Nephron progenitor cell (in vitro differentiated cells): ENCODE data around the gene C1orf115.

Source experiments
- DNase-seq: peaks from one replicate; pipeline ENCODE4 v3.0.0; 2021
- H3K27ac Mint-ChIP-seq: 2 replicates; pipeline ENCODE4 v1.8.0; 2021; ENCODE audit warnings: mild to moderate bottlenecking, moderate library complexity, mixed read lengths
- H3K27me3 Mint-ChIP-seq: 2 replicates; pipeline ENCODE4 v1.8.0; 2021; ENCODE audit warnings: mild to moderate bottlenecking, low read depth, mixed read lengths; ENCODE audit not compliant: poor library complexity
- H3K36me3 Mint-ChIP-seq: 2 replicates; pipeline ENCODE4 v1.8.0; 2021; ENCODE audit warnings: low read depth, mixed read lengths
- H3K4me1 Mint-ChIP-seq: 2 replicates; pipeline ENCODE4 v1.8.0; 2021; ENCODE audit warnings: mixed read lengths
- H3K4me3 Mint-ChIP-seq: 2 replicates; pipeline ENCODE4 v1.8.0; 2021; ENCODE audit warnings: mild to moderate bottlenecking, moderate library complexity, mixed read lengths
- H3K9me3 Mint-ChIP-seq: 2 replicates; pipeline ENCODE4 v1.8.0; 2021; ENCODE audit warnings: mild to moderate bottlenecking, moderate library complexity, mixed read lengths
- TF ChIP-seq, protein P1 (sequence below): fragments of 200-600 bp; sonication (generic); IDR thresholded peaks from 2 replicates; pipeline ENCODE4 v1.5.0; 2021; ENCODE audit warnings: antibody characterized with exemption

C1orf115 gene

DNA sequence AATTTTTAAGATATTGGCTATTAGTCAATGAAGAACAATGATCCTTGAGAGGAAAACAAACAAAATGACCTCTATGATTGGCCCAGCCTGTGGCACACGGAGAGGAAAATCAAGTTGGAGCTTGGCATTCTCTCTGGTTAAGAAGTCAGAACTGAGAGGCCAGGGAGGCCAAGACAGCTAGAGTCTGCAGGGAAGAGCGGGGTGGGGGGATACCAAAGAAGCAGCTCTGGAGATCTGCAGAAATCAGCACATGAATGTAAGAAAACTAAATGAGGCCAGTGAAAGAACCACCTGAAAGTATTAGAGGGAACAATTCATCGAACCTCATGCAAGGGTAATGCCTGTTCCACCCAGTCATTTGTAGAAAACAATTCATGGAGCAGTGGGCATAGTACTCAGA, 23.8 kb upstream of the C1orf115 start:
- no peaks in the 10 kb centered on the region for H3K4me1 Mint-ChIP-seq
- DNase-seq: no peak
- H3K27me3 Mint-ChIP-seq: peaks cover 4% of the 10 kb centered on the region
- peaks cover 12% of the 10 kb centered on the region for H3K36me3 Mint-ChIP-seq
- no peak overlapping the region for H3K4me3 Mint-ChIP-seq
- H3K27ac Mint-ChIP-seq: no peak overlapping the region
- TF ChIP-seq, protein P1, sequence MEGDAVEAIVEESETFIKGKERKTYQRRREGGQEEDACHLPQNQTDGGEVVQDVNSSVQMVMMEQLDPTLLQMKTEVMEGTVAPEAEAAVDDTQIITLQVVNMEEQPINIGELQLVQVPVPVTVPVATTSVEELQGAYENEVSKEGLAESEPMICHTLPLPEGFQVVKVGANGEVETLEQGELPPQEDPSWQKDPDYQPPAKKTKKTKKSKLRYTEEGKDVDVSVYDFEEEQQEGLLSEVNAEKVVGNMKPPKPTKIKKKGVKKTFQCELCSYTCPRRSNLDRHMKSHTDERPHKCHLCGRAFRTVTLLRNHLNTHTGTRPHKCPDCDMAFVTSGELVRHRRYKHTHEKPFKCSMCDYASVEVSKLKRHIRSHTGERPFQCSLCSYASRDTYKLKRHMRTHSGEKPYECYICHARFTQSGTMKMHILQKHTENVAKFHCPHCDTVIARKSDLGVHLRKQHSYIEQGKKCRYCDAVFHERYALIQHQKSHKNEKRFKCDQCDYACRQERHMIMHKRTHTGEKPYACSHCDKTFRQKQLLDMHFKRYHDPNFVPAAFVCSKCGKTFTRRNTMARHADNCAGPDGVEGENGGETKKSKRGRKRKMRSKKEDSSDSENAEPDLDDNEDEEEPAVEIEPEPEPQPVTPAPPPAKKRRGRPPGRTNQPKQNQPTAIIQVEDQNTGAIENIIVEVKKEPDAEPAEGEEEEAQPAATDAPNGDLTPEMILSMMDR: no peak
- peaks cover 14% of the 10 kb centered on the region for H3K9me3 Mint-ChIP-seq

DNA sequence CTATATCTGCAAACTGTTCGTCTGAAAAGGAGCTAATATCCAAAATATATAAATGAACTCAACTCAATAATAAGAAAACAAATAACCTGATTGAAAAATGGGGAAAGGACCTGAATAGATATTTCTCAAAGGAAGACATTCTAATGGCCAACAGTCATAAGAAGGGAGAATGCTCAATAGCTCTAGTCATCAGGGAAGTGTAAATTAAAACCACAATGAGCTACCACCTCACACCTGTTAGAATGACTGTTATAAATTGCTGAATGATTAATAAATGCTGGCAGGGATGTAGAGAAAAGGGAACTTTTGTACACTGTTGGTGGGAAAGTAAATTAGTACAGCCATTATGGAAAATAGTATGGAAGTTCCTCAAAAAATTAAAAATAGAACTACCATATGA, 21.2 kb upstream of the C1orf115 start:
- DNase-seq: no peak
- Mint-ChIP-seq H3K36me3 (peaks cover 6% of the 10 kb centered on the region), H3K27ac (no peak overlapping the region), H3K4me3 (no peak overlapping the region), H3K27me3 (peaks cover 7% of the 10 kb centered on the region), H3K9me3 (peaks cover 14% of the 10 kb centered on the region), H3K4me1 (no peaks in the 10 kb centered on the region)
- TF ChIP-seq, protein P1: no peak

DNA sequence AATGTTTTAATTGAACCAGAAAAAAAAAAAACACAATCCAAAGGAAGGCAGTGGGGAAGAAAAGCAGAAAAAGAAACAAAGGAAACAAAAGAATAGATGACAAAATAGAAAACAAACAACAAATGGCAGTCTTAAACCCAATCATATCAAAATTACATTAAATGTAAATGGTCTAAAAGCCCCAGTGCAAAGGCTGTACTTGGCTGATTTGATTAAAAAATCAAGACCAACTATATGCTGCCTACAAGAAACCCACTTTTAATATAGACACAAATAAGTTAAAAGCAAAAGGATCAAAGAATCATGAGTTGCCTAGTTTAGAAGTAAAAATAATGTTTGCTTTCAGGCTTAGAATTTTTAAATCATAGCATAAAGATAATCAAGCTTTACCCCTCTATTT, 19.8 kb upstream of the C1orf115 start:
- TF ChIP-seq, protein P1: no peak
- Mint-ChIP-seq H3K4me3 (no peak overlapping the region), H3K27me3 (peaks cover 7% of the 10 kb centered on the region), H3K9me3 (peaks cover 14% of the 10 kb centered on the region), H3K4me1 (no peaks in the 10 kb centered on the region), H3K36me3 (no peaks in the 10 kb centered on the region), H3K27ac (no peak overlapping the region)
- no peak for DNase-seq

DNA sequence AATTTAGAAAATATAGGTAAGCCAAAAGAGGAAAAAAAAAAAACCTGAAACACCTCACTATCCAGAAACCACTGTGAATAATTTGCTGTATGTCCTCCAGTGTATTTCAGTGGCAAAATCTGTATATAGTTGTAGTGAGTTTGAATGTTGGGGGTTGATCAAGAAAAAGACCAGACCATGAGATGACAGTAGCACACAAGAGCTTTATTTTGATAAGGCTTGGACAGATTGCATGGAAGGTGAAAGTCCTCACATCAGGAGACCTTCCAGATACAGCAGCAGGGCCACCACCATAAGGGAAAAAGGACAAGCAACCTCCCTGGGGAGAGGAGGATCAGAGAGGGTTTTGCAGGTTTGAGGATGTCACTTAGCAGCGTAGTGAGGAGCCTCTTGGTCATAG, 16.2 kb upstream of the C1orf115 start:
- Mint-ChIP-seq H3K4me3 (no peak overlapping the region), H3K36me3 (no peaks in the 10 kb centered on the region), H3K27me3 (peaks cover 16% of the 10 kb centered on the region), H3K4me1 (no peaks in the 10 kb centered on the region), H3K9me3 (peaks cover 14% of the 10 kb centered on the region), H3K27ac (no peak overlapping the region)
- TF ChIP-seq, protein P1: no peak
- no peak for DNase-seq

DNA sequence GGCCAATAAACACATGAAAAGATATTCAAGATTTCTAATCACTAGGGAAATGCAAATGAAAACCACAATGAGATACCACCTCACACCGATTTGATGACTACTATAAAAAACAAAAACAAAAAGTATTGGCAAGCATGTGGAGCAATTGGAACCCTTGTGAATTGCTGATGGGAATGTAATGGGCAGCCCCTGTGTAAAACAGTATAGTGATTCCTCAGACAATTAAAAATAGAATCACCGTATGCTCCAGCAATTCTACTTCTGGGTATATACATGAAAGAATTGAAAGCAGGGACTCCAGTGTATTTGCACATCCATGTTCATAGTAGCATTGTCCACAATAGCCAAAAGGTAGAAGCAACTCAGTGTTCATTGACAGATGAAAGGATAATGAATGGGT, 12.9 kb upstream of the C1orf115 start:
- no peaks in the 10 kb centered on the region for H3K9me3 Mint-ChIP-seq
- H3K27me3 Mint-ChIP-seq: peaks cover 16% of the 10 kb centered on the region
- DNase-seq: no peak
- no peak overlapping the region for H3K27ac Mint-ChIP-seq
- no peaks in the 10 kb centered on the region for H3K4me1 Mint-ChIP-seq
- H3K4me3 Mint-ChIP-seq: no peak overlapping the region
- TF ChIP-seq, protein P1: no peak
- H3K36me3 Mint-ChIP-seq: no peaks in the 10 kb centered on the region

DNA sequence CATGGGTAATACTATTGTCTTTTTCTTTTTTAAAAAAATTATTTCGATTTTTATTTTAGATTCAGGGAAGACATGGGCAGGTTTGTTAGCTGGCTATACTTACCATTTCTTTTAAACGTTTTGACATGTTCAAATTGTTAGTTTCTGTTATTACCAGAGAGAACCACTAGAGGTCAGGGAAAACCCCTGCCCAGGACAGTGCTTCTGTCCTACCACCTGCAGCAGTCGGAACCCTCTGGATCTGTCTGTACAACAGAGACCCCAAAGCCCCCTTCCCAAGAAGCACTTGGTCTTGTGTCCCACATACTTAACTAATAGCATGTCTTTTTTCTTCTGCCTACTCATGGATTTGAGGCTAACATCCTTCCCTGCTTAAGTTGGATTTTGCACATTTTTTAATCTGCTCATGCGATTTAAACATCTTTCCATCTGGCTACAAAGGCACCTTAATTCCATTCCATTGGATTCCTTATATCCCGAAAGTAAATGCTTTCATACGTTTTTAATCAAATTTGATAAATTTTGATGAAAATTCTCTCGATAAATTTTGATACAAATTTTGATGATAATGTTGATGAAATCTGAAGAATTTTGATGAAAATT, 10.0 kb upstream of the C1orf115 start:
- no peak overlapping the region for H3K4me3 Mint-ChIP-seq
- peaks cover 12% of the 10 kb centered on the region for H3K27me3 Mint-ChIP-seq
- peak; percentile 41 for DNase-seq
- no peaks in the 10 kb centered on the region for H3K36me3 Mint-ChIP-seq
- H3K27ac Mint-ChIP-seq: no peak overlapping the region
- no peaks in the 10 kb centered on the region for H3K9me3 Mint-ChIP-seq
- no peaks in the 10 kb centered on the region for H3K4me1 Mint-ChIP-seq
- TF ChIP-seq, protein P1: peak; percentile 76
